Sigmoid colon (tissue), 3 donors: Measurements from ENCODE around the gene SPTBN4.

ENCODE experiments used
- POLR2A ChIP-seq, 2 donors: fragments of 450-650 bp; IDR thresholded peaks; one replicate each; pipeline ENCODE4 v1.6.1; 2016; ENCODE audit warnings: antibody characterized with exemption in 2 of 2, mild to moderate bottlenecking in 2 of 2, moderate library complexity in 2 of 2
- TF ChIP-seq, protein P1 (sequence below), 4 experiments: fragments of 450-650 bp in 3 of 4; fragments of 200-600 bp in 1 of 4; IDR thresholded peaks; one replicate each; pipeline ENCODE4 v1.5.1; 2016 to 2019; ENCODE audit warnings: antibody characterized with exemption in 4 of 4, mild to moderate bottlenecking in 3 of 4, moderate library complexity in 2 of 4

DNA sequence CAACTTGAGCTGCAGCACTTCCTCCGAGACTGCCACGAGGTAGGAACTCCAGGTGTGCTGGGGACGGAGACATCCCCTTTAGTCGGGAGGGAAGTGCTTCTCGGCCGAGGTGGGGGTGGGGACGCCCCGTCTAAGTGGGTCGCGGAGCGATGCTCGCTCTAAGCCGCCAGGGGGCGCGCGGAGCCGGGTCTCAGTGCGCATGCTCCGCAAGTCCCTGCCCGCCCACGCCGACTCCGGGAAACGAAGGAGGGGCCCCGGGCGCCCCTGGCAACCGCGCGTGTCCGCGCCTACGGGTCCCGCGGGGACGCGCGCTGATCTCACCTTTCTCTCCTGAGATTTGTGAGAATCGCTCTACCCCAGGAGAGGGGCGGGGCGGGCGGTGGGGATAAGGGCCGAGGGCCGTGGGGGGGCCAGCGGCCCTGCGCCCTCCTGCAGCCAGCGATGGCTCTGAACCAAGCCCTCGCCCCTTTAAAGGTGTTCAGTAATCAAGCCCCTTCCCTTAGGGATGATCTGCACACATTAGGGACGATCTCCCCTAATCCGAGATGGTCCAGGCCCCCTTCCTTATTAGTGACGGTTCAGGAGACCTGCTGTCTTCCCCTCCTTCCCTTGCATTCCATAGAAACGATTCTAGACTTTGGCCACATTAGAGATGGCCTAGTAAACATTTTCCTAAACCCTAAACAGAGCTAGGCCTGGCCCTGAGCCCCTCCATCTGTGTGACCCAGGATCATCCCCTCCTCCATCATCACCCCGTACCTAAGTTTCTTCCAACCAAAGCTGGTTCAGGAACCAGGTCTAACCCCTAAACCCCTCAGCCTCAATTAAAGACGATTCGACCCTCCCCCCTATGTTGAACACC is 62.5 kb downstream of the SPTBN4 start:
- no peak for TF ChIP-seq POLR2A (IDR thresholded peaks at IDR 0.05)
- TF ChIP-seq, protein P1, sequence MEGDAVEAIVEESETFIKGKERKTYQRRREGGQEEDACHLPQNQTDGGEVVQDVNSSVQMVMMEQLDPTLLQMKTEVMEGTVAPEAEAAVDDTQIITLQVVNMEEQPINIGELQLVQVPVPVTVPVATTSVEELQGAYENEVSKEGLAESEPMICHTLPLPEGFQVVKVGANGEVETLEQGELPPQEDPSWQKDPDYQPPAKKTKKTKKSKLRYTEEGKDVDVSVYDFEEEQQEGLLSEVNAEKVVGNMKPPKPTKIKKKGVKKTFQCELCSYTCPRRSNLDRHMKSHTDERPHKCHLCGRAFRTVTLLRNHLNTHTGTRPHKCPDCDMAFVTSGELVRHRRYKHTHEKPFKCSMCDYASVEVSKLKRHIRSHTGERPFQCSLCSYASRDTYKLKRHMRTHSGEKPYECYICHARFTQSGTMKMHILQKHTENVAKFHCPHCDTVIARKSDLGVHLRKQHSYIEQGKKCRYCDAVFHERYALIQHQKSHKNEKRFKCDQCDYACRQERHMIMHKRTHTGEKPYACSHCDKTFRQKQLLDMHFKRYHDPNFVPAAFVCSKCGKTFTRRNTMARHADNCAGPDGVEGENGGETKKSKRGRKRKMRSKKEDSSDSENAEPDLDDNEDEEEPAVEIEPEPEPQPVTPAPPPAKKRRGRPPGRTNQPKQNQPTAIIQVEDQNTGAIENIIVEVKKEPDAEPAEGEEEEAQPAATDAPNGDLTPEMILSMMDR (IDR thresholded peaks at IDR 0.05), result peak; percentile 94 to 96 (median 94)
